IPS-18a (cell line): ENCODE data around the gene CD8B.
A peak's percentile ranks its signal among the peaks of the same experiment; 100 is the strongest.

Experiments used
- H3K27ac ChIP-seq: one replicate; pipeline ENCODE4 v1.5.1; 2013; ENCODE audit warnings: low read length
- H3K27me3 ChIP-seq: one replicate; pipeline ENCODE4 v1.6.1; 2013; ENCODE audit warnings: mild to moderate bottlenecking, low read length; ENCODE audit not compliant: control insufficient read depth, insufficient read depth
- H3K36me3 ChIP-seq: one replicate; pipeline ENCODE4 v1.6.1; 2013; ENCODE audit warnings: low read depth, low read length; ENCODE audit not compliant: control insufficient read depth
- H3K4me1 ChIP-seq: one replicate; pipeline ENCODE4 v1.6.1; 2013; ENCODE audit warnings: low read depth, low read length; ENCODE audit not compliant: control insufficient read depth
- H3K4me3 ChIP-seq: one replicate; pipeline ENCODE4 v1.5.1; 2013; ENCODE audit warnings: low read length
- H3K9ac ChIP-seq: one replicate; pipeline ENCODE4 v1.6.1; 2013; ENCODE audit warnings: mild to moderate bottlenecking, low read length, moderate library complexity
- H3K9me3 ChIP-seq: one replicate; pipeline ENCODE4 v1.6.1; 2013; ENCODE audit warnings: low read depth, low read length; ENCODE audit not compliant: control insufficient read depth

The CD8B gene

DNA sequence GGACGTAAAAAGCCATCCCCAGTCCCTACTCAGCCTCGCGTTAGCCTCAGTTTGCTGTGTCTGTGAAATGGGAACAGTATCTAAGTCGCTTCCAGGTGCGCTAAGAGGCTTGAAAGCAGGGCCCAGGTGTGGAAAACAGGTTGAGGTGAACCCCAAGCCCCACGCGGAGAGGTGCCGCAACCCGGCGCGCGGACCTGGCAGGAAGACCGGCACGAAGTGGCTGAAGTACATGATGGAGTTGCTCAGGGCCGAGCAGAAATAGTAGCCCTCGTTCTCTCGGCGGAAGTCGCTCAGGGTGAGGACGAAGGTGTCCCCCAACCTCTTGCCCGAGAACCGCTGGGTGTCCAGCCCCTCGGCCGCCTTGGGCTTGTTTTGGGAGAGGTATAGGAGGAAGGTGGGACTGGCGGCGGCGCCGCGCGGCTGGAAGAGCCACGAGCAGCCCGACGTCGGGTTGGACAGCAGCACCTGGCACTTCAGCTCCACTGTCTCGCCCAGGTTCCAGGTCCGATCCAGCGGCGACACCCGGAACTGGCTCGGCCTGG is 71.5 kb downstream of the CD8B start:
- Histone ChIP-seq H3K9me3 (no peaks in the 10 kb centered on the region), H3K9ac (no peak overlapping the region), H3K4me1 (peaks cover 5% of the 10 kb centered on the region), H3K36me3 (no peaks in the 10 kb centered on the region), H3K27ac (no peak overlapping the region), H3K4me3 (peak overlapping the region; percentile 32), H3K27me3 (peaks cover 43% of the 10 kb centered on the region)

DNA sequence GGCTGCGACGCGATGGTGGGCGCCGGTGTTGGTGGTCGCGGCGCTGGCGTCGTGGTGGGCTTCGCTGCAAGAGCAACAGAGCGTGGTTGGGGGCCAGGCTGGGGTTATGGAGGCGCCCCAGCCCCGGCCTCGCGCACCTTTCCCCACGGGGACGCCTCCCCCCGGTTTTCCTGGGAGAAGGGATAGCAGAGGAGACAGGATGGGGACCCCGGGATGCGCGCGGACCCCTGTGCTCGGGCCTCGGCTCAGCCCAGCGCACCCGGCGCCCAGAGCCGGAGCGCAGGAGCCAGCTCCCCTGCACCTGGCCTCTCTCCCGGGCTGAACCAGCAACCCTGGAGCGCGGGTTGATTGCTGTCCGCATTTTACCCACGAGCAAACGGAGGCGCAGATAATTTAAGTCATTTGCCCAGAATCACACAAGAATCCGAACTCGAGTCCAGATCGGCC is 72.0 kb downstream of the CD8B start:
- no peak overlapping the region for H3K4me3 ChIP-seq
- peaks cover 43% of the 10 kb centered on the region for H3K27me3 ChIP-seq
- H3K27ac ChIP-seq = no peak overlapping the region
- H3K4me1 ChIP-seq = peaks cover 5% of the 10 kb centered on the region
- no peaks in the 10 kb centered on the region for H3K9me3 ChIP-seq
- no peak overlapping the region for H3K9ac ChIP-seq
- no peaks in the 10 kb centered on the region for H3K36me3 ChIP-seq

DNA sequence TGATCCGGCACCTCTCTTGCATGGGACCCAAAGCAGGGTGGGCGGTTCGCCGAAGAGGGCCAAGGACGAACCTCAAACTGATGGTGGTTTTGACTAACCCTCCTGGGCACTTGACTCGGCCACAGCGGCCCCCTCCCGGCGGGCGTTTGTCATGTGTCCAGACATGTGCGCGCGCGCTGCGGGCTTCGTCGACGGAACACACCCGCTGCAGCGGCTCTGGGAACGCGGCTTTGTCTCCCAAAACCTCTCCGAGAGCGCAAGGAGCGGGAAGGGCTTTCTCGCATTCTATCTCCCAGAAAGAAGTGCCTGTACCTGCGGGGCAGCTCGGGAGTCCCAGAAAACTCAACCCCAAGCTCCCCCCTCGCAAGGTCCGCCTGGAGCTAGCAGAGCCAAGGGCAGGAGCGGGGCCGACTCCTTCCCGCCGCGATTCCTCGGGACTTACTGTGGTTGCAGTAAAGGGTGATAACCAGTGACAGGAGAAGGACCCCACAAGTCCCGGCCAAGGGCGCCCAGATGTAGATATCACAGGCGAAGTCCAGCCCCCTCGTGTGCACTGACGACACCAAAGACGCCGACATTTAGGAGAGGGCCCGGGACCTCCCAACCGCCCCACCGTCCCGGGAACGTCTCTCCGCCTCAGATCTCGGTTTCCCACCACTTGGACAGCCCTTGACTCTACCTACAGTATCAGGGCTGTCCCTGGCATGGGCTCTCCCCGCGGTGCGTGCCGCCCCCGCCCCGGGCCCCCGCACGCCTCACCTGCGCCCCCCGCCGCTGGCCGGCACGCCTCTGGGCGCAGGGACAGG is 72.6 kb downstream of the CD8B start:
- H3K27ac ChIP-seq = no peak overlapping the region
- H3K36me3 ChIP-seq = no peaks in the 10 kb centered on the region
- no peak overlapping the region for H3K4me3 ChIP-seq
- peaks cover 43% of the 10 kb centered on the region for H3K27me3 ChIP-seq
- H3K9me3 ChIP-seq = no peaks in the 10 kb centered on the region
- H3K9ac ChIP-seq = no peak overlapping the region
- peaks cover 5% of the 10 kb centered on the region for H3K4me1 ChIP-seq

DNA sequence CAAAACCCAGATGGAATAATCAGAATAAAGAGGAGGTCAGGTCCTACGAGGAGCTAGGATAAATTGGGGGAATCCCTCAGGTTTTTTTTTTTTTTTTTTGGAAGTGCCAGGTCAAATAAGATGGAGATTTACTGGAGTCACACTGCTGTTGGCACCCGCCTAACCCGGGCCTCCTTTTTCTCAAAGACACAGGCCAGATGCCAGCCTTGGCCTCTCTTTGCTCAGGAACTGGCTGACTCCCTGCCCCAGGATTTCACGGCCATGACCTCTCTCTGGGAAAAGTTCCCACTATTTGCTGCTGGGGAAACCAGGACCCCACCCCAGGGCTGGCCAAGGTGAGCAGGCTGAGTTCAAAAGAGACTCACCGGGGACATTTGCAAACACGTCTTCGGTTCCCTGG is 73.5 kb downstream of the CD8B start:
- Histone ChIP-seq H3K27ac (no peak overlapping the region), H3K36me3 (no peaks in the 10 kb centered on the region), H3K27me3 (peaks cover 43% of the 10 kb centered on the region), H3K4me1 (peaks cover 5% of the 10 kb centered on the region), H3K9ac (no peak overlapping the region), H3K4me3 (no peak overlapping the region), H3K9me3 (no peaks in the 10 kb centered on the region)

DNA sequence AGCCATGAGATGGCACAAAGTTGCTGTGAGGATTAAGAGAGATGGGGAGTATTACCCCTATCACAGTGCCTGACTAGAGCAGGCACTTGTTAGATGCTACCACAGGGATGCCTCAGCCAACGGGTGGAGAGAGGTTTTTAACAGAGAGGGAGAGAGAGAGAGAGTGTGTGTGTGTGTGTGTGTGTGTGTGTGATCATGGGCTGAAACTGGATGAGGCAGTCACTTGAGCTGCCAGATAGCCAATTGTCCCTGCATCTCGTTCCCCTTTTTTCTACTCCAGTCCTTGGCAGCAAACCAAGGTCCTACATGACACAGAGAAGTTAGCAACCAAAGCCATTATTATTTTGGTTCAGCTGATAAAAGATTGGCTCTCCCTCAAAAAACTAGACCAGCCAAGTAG is 74.0 kb downstream of the CD8B start:
- Histone ChIP-seq H3K9ac (no peak overlapping the region), H3K4me1 (peaks cover 5% of the 10 kb centered on the region), H3K36me3 (no peaks in the 10 kb centered on the region), H3K27ac (no peak overlapping the region), H3K9me3 (no peaks in the 10 kb centered on the region), H3K4me3 (no peak overlapping the region), H3K27me3 (peaks cover 43% of the 10 kb centered on the region)

DNA sequence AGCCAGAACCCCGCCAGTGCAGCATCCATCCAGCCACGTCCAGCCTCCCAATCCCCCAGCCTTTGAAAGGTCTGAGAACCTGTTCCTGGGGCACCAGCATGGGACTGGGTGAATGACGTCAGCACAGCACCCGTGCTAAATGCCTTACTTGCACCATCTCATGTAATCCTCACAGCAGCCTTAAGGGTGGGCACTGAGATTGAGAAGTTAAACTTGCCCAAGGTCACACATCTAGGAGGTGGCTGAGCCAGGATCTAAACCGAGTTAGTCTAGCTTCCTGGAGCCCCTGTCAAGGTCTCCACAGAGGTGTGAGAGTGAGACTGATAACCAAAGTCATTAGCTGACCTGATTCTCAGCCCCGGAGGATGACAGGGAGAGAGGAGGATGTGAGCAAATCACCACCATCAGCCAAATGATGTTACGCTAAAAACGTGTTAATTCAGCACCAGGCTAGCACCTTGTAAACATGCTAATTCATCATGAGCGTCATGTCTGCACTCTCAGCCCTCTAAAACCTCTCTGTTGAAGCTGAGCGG is 75.6 kb downstream of the CD8B start:
- no peak overlapping the region for H3K27ac ChIP-seq
- no peak overlapping the region for H3K9ac ChIP-seq
- no peaks in the 10 kb centered on the region for H3K36me3 ChIP-seq
- H3K27me3 ChIP-seq = peaks cover 28% of the 10 kb centered on the region
- no peaks in the 10 kb centered on the region for H3K9me3 ChIP-seq
- no peaks in the 10 kb centered on the region for H3K4me1 ChIP-seq
- no peak overlapping the region for H3K4me3 ChIP-seq

DNA sequence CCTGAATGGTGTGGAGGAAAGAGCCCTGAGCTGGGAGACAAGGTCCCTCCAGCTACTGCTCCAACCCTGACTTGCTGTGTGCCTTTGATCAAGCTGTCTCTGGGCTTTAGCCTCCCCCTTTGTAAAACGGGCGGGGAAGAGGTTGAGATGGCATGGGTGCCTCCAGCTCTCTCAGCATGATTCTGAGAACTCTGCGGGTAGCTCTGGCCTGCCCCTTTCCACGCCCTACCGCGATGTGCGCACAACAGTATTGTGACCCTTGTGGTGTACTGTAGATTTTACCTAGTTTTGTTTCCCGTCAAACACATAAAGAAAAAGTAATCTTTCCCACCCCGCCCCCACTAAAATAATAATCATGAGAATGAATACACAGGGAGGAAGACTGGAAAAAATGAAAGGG is 76.2 kb downstream of the CD8B start:
- H3K27me3 ChIP-seq = peaks cover 23% of the 10 kb centered on the region

DNA sequence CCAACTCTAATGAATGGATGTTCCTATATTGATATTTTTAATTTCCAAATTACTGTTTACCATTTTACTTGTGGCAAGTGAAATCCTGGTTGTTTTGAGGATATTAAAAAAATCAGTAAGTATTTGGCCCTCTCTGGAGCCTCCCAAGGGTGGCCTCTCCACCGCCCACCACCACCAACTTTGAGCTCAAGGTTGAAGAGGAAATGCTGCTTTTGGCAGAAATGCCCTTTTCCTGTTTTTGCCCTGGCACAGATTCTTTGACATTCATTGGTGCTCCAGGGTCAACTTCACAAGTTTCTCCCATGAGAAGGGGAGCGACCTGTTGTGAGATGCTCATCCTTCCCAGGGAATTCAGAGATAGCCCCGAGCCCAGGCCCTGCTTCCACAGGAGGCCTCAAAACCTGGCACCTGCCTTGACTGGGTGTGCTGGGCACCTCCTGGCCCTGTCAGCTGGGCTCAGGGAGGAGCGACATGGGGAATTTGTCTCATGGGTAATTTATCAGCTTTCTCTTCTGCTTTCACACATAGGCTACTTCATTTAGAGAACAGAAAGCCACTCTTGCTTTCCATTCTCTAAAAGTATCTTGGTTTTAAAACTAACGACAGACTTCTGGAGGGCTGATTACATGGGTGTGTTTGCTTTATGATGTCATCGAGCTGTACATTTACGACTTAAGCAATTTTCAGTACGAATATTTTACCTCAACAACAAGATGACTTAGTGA is 77.9 kb downstream of the CD8B start:
- H3K36me3 ChIP-seq = no peaks in the 10 kb centered on the region
- H3K27me3 ChIP-seq = peaks cover 6% of the 10 kb centered on the region
- H3K9me3 ChIP-seq = no peaks in the 10 kb centered on the region
- no peaks in the 10 kb centered on the region for H3K4me1 ChIP-seq
- no peak overlapping the region for H3K27ac ChIP-seq
- H3K4me3 ChIP-seq = no peak overlapping the region
- no peak overlapping the region for H3K9ac ChIP-seq

More for the DNA sequence above, 76.2 kb downstream of the CD8B start:
- no peaks in the 10 kb centered on the region for H3K4me1 ChIP-seq
- H3K36me3 ChIP-seq = no peaks in the 10 kb centered on the region
- no peak overlapping the region for H3K4me3 ChIP-seq
- no peak overlapping the region for H3K27ac ChIP-seq
- no peak overlapping the region for H3K9ac ChIP-seq
- H3K9me3 ChIP-seq = no peaks in the 10 kb centered on the region

DNA sequence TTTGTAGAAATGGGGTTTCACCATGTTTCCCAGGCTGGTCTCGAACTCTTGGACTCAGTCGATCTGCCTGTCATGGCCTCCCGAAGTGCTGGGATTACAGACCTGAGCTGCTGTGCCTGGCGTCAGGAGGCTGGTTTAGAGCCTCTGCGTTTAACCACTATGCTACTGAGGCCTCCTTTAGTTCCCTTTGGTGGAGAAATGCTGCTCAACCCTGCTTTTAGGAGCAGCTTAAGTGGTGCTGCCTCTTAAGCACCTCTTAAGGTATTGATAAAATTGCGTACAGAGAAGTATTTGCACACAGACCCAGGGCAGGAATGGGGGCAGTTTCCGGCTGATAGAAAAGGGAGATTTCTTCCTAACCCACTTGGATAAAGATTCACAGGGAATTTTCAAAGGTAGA is 78.9 kb downstream of the CD8B start:
- no peaks in the 10 kb centered on the region for H3K9me3 ChIP-seq
- H3K4me3 ChIP-seq = no peak overlapping the region
- no peak overlapping the region for H3K9ac ChIP-seq
- no peaks in the 10 kb centered on the region for H3K4me1 ChIP-seq
- no peaks in the 10 kb centered on the region for H3K27me3 ChIP-seq
- no peak overlapping the region for H3K27ac ChIP-seq
- no peaks in the 10 kb centered on the region for H3K36me3 ChIP-seq

DNA sequence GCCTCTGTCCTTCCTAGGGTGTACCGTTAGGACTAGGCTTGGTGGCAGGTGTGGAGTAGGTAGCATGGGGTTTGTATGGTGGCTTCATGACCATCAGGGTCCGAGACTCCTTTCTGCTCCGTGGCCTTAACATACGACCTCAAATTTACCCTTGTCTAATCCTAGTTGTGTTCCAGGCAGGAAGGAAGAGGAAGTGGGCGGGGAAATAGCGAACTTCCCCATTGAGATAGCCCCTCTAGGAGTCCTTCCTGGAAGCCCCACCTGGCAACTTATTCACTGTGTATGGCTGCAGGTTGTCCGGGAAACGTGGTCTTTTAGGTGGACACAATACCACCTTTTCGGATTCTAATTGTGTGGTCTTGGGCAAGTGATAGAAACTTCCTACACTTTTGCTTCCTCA is 80.3 kb downstream of the CD8B start:
- H3K36me3 ChIP-seq = no peaks in the 10 kb centered on the region
- no peak overlapping the region for H3K27ac ChIP-seq
- H3K27me3 ChIP-seq = no peaks in the 10 kb centered on the region
- H3K4me1 ChIP-seq = no peaks in the 10 kb centered on the region
- no peak overlapping the region for H3K4me3 ChIP-seq
- no peaks in the 10 kb centered on the region for H3K9me3 ChIP-seq
- H3K9ac ChIP-seq = no peak overlapping the region

DNA sequence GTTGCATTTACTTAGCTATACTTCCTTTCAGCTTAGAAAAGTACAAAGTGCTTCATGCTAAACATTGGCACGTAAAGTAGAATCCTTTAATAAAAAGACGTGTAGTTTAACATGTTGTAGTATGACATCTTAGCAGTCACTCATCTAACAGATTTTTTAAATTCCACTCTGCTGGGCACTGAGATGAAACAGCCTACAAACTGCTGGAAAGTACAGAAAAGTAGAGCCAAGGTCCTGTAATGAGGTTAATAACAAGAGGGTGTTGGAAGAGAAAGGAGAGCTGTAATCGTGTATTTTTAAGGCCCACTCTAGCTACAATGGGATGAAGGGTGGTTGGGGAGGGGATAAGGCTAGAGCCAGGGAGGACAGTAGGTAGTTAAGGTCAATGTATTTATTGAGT is 81.7 kb downstream of the CD8B start:
- H3K4me1 ChIP-seq = no peaks in the 10 kb centered on the region

More for the DNA sequence above, 81.7 kb downstream of the CD8B start:
- no peaks in the 10 kb centered on the region for H3K27me3 ChIP-seq
- no peak overlapping the region for H3K9ac ChIP-seq
- H3K4me3 ChIP-seq = no peak overlapping the region
- H3K9me3 ChIP-seq = no peaks in the 10 kb centered on the region
- H3K27ac ChIP-seq = no peak overlapping the region
- H3K36me3 ChIP-seq = no peaks in the 10 kb centered on the region
